GM21529 (cell line): ENCODE results near the gene CDC25A.

Source experiments
- ATAC-seq: cut with Tn5 transposase; IDR thresholded peaks from one replicate; pipeline ENCODE4 v1.9.1; 2021; ENCODE audit not compliant: unreplicated experiment

Gene CDC25A

GRCh38 chr3:48110463-48110862 lies 77.8 kb downstream of the CDC25A start:
- ATAC-seq: no peak

DNA sequence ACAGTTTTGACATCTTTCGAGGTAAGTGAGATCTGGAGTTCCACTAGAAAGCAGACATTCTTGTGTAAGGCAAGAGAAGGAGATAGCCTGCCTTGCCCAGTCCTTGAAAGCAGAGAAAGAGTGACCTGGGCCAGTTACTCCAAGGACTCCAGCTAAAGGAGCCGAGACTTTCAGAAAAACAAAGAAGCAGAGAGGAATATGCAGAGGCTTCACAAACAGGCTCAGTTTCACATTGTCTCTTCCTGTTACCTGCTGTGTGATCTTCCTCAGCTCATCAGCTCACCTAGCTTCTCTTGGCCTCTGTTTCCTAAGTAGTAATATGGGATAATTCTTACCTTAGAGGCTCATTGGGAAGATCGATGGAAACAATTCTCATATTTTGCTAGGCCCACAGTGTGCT lies 81.0 kb downstream of the CDC25A start:
- no peak for ATAC-seq
